ENCODE data around the gene CLCN6. TPM values are rescaled to one million over a fixed set of nuclear protein-coding genes. Genes with fewer than 3 reads are reported as not detected.
A peak's percentile ranks its signal among the peaks of the same experiment; 100 is the strongest.

Gene CLCN6
- total RNA-seq, 1 donor from 2014 or later = 8.1 TPM

DNA sequence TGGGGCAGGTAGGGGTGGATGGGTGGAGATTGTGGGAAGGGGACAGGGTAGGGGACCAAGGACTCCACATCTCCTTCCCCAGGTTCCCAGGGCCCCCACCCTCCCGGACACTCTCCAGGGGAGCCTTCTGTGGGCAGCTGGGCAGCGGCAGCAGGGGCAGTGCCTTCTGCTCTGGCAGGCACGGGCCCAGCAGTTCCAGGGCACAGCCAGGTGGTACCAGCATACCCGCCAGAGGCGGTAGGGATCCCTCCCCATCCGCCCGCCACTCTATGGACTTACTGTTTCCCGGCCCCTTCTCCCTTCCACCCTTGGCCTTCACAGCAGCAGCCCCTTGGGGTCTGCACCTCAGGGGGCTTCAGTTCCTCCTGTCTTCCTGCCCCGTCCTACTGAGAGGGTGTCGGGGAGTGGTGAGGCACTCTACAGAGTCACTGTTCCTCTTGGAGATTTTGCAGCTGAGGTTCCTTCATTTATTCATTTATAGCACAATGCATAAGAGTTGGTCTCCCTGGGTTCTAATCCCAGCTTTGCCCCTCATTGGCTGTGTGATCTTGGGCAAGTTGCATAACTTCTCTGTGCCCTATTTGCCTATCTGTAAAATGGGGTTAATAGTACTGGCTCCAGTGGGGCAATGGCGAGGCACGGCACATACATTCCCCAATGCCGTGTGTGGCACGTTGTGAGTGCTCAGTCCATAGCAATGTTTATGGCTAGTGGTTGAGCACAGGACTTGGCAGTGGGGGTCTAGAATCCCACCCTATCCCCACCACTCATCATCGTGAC is 27.0 kb upstream of the CLCN6 start:
- no peak for DNase-seq (ENCODE audit: low read depth, low spot score)

DNA sequence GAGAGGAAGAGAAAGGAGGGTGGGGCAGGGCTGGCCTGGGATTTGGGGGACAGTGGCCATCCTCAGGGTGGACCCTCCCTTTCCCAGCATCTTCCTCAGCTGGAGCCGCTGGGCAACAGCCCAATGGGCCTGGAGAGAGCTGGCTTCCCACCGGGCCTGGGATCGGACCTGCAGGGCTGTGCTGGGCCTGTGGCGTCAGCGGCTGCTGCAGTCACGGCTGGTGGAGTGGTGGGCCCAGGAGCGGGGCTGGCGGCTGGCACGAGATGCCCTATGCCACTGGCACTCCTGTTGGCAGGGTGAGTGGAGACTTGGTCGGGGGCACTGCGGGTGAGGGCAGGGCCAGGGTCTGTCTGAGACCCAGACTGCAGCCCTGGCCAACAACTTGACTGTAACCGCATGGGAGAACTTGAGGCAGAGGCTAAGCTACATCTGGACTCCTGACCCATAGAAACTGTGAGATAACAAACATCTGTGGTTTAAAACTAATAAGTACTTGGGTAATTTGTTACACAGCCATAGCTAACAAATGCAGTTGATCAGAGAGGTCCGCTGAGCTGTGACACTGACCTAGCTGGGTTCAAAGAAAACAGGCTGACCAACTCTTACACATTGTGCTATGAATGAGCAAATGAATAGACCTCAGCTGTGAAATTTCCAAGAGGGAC is 26.1 kb upstream of the CLCN6 start:
- DNase-seq (ENCODE audit: low read depth, low spot score) = no peak

DNA sequence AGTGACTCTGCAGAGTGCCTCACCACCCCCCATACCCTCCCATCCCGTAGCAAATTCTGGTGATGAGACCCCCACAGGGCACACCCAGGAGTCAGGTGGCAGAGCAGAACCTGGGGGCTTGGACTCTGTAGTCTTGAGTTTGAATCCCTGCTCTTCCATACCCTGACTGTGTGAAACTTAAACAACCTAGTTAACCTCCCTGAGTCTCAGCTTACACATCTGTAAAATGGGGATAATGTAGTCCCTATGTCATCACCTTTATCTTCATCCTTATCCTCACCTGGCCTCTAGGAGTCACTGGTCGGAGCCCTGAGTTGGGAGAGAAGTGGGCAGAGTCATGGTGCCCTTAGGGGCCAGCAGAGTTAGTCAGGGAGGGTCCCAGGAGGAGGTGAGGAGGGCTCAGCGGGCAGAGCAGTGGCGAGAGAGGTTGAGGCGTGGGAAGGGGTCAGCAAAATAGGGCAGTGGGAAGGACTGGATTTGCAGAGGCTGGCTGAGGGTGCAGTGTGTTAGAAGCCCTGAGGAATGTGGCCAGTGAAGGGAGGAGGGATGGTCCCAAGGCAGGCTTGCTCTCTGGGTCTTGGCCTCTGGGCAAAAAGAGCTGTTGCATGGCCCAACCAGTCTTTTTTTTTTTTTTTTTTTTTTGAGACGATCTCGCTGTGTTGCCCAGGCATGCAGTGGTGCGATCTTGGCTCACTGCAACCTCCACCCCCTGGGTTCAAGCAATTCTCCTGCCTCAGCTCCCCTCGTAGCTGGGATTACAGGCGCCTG is 25.4 kb upstream of the CLCN6 start:
- DNase-seq (ENCODE audit: low read depth, low spot score) = no peak

DNA sequence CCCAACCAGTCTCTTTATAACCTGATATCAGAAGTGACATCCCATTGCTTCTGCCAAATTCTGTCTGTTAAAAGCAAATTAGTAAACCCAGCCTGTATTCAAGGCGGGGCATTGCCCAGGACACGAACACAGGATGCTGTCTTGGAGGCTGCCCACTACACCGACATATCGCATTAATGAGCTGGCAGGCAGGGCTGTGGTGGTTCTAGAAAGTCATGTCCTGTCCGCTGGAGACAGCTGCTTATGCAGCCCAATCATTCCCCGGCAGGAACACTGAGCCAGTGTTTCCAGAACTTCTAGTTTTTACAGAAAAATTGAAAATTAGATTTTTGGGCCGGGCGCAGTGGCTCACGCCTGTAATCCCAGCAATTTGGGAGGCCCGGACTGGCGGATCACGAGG is 24.7 kb upstream of the CLCN6 start:
- no peak for DNase-seq (ENCODE audit: low read depth, low spot score)

DNA sequence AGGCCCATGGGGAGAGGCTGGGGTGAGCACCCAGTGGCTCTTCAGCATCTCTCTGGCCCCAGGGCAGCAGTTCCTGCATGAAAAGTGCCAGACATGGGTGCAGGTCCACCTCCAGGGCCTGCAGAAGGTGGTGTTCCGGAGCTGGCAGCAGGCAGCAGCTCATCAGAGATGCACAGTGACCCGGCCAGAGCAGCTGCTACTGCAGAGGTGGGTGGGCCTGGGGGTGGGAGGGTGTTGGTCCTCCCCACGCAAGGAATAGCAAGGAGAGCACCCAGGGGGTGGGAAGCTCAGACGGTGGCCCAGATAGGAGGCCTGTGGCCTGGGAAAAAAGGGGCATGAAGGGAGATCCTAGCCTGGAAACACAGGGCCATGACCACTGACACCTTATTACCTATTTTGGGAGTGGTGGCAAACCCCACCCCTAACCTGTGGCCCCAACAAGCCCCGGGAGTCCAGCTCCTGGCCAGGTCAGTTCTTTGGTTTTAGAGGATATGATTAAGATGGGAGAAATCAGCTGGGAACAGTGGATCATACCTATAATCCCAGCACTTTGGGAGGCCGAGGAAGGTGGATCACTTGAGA is 23.8 kb upstream of the CLCN6 start:
- no peak for DNase-seq (ENCODE audit: low read depth, low spot score)

DNA sequence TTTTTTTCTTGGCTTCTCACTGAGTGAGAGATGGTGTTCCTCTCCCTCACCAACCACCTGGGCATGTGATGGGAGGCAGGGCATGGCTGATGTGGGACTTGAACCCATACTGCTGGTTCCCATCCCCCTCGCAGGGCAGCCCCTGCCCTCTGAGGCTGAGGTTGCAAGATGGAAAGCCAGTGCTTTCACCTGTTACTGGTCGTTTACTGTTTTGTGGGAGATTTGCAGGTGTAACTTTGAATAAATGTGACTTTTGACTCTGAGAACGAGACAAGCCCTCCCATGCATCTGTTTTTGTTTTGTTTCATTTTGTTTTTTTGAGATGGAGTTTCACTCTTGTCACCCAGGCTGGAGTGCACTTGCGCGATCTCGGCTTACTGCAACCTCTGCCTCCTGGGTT is 22.4 kb upstream of the CLCN6 start:
- DNase-seq (ENCODE audit: low read depth, low spot score) = no peak

DNA sequence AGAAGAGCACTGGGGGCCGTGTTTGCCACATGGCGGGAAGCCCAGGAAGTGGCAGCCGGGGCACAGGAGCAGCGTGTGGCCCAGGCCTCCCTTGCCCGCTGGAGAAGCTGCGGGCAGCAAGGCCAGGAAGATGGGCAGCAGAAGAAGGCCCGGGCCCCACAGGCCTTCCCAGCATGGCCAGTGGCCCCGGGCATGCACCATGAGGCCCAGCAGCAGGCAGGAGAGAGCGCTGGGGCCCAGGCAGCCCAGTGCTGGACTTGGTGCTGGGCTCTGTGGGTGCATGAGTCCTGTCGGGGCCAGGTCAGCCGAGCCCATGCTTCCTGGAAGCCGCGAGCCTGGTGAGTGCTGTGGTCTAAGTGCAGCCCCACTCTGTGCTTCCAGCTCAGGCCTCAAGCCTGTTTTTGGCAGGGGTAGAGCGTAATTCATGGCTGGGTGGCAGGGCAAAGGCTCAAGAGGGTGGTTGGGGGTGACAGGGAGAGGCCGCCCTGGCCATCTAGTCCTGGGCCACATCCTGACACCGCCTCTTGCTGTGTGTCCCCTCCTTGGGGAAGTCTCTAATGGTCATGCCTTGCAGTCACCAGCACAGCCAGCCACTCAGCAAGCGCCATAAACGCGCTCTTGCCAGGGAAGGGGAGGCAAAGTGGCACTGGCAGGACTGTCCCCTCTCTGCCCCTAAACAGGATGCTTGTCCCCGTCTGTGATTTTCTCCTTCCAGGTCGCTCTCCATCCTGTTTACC is 21.6 kb upstream of the CLCN6 start:
- no peak for DNase-seq (ENCODE audit: low read depth, low spot score)

DNA sequence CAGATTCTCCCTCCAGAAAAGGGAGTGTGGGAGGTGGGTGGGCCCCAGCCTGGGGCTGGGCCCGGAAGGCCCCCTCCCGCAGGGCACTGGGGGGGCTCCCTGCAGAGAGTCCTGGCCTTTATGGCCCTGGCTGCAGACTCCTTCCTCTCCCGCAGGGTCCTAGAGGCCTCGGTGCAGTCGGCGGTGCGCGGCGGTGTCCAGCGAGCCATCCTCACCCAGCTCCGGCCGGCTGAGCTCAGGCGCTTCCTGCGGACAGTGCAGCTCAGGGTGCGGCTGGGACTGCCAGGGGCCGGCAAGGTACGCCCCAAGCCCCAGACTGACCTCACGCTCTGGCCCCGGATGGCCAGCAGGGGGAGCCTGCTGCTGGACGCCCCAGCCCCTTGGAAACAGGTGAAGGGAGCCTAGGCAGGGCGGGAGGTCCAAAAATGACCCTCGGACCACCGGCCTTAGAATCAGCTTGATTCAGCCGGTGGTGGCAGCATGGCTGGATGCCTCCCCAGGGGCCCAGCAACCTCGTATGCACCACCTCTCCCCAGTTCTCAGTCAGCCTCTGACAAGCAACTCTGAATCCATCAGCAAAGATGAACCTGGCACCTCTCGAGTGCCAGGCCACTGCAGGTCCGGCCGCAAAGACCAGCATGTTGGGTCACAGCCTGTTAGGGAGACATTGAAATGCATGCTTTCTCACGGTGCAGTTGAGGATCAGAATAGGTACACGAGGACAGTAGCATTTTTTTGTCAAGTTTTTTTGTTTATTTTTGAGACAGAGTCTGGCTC is 20.8 kb upstream of the CLCN6 start:
- DNase-seq (ENCODE audit: low read depth, low spot score) = no peak

DNA sequence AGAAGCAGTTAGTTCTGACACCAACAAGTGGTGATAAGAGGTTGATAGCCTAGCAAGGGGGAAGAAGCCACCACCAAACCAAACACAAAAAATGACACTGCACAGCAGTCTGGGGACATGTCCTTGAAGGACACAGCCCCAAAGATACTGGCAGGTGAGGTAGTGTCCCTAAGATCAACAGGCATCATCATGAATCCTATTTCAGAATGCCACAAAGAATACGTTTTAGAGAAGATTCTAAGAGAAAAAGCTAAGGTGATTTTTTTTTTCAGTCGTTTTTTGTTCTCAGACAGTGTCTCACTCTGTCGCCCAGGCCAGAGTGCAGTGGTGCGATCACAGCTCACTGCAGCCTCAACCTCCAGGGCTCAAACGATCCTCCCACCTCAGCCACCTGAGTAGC is 19.8 kb upstream of the CLCN6 start:
- DNase-seq (ENCODE audit: low read depth, low spot score) = no peak

DNA sequence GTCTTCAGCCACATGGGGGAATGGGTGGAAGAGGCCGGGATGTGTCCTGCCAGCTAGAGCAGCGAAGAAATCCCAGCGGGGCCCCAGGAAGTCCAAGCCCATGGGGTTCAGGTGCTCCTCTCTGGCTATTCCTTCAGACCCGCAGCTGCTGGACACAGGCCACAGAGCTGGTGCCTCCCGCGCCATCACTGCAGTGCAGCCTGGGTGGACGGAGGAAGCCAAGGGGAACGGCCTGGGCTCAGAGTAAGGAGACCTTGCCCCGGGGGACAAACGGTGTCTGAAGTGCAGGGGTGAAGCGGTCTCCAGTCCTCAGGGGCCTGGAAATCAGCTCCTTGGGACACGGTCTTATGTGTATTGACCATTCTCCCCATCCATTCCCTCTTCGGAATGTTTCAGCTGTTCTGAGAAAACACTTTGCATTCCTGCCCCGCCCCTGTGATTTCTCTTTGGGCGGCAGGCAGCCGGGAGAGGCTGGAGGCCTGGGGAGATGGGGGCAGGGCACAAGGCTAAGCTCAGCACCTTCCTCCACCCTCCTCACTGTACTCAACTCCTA is 18.7 kb upstream of the CLCN6 start:
- DNase-seq (ENCODE audit: low read depth, low spot score) = no peak

DNA sequence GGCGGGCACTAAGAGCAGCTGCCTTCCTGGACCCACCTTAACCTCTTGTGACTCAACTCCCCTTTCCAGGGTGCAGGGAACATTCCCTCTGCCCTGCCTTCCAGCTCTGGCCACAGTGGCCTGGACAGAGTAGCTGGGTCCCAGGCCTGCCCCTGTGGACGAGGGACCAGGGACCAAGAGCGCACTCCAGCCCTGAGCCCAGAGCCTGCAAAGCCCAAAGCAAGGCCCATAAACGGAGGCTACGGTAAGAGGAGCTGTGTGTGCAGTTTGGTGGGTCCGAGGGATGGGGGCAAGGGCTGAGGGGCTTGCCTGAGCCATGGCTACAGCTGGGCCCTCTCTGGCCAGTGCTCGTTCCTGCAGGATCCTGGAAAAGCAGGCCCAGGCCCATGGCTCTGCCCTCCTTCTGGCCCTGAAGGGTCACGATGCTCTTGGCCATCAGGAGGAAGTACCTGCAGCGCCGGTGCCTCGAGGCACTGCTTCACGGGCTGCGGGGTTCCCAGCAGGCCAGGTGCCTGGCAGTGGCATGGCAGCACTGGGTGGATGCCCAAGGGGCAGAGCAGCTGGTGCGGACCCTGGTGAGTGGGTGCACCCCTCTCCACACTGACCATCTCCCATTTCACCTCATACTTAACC is 18.1 kb upstream of the CLCN6 start:
- no peak for DNase-seq (ENCODE audit: low read depth, low spot score)

DNA sequence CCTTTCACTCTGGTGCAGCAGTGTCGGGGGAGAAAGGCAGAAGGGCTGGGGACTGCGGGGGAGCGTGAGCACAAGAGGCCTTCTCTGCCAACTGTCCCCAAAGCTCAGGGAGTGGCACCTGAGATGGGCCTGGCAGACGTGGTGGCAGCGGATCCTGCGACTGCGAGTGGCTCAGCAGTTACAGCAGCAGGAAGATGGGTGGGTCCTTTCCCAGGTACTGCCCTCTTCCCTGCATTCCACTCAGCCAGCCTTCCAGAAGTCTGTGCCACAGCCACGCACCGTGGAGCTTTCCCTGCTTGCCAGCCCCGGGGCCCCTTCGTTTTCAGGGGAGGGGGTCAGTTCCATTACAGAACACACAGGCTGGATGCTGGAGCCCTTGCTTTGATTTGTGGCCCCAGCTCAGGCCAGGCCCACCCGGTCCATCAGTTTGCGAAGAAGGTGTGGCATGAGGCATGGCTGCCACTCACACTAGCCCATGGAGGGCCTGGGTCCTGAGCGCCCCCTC is 17.4 kb upstream of the CLCN6 start:
- no peak for DNase-seq (ENCODE audit: low read depth, low spot score)

DNA sequence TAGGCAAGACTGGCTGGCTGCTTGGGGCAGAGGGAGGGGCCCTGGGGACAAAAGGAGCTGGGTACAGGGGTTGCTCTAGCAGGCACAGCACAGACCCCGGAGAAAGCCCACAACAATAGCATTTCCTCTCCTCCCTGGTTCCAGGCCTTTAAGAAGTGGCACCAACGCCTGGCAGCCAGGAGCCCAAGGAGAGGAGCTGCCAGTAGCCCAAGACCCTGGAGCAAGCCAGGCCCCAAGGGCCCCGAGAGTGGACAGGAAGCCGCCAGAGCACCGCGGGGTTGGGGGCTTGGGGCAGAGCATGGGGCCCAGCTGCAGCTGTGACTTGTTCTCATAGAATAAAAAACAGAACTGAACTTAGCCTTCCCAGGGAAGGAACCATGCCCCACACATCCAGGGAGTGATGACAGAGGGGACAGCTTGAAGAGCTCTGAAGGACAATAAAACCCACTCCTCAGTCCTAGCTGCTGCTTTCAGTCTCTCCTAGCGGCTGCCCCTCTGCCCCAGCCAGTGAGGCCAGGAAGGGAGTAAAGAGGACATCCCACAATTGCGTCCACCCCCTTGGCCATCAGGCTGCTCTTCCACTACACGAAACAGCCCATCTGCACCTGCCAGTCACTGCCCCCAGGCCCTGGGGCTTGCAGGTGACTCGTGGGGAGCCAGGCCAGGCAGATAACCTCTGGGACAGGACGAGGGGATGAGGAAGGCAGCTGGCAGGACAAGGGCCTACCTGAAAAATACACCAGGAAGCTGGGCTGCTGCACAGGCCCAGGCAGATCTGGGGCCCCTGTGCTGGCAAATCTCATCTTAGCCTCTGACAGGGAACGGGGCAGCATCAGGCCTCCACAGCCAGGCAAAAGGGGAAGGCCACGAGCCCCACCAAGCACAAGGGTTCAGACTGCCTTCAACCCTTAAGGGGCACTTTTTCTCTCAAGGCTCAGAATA is 16.6 kb upstream of the CLCN6 start:
- DNase-seq (ENCODE audit: low read depth, low spot score) = no peak

DNA sequence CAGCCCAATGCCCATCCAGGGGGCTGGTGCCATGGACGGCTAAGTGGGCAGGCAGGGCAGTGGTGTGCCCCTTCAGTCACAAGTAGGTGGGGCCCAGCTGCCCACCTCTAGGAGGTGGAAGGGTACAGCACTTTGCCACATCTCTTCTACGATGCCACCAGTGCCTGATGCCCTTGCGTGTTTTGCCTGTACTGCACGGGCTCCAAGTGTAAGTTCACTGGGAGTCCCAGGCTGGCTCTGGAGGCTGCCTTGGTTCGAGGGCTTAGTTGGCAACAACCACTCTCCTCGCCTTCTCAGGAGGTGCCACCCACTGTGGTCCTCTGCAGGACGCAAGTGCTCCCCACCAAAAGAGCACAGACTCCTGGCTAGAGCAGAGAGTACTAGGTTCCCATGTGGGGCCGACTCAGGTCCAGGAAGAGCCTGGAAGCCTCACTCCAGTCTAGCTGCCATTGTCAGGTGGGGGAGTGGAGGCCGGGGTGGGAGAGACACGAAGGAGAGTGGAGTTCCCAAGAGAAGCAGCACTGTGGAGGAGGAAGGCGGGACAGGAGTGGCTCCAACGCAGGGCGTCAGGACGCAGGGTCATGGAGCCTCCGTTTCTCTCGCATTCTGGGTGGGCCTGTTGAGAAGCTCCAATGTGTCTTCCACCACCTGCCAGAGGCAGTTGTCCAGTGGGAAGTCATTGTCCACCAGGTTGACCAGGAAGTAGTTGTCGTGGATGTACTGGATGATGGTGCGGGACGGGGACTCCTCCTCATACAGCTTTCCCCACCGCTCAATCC is 15.7 kb upstream of the CLCN6 start:
- no peak for DNase-seq (ENCODE audit: low read depth, low spot score)

DNA sequence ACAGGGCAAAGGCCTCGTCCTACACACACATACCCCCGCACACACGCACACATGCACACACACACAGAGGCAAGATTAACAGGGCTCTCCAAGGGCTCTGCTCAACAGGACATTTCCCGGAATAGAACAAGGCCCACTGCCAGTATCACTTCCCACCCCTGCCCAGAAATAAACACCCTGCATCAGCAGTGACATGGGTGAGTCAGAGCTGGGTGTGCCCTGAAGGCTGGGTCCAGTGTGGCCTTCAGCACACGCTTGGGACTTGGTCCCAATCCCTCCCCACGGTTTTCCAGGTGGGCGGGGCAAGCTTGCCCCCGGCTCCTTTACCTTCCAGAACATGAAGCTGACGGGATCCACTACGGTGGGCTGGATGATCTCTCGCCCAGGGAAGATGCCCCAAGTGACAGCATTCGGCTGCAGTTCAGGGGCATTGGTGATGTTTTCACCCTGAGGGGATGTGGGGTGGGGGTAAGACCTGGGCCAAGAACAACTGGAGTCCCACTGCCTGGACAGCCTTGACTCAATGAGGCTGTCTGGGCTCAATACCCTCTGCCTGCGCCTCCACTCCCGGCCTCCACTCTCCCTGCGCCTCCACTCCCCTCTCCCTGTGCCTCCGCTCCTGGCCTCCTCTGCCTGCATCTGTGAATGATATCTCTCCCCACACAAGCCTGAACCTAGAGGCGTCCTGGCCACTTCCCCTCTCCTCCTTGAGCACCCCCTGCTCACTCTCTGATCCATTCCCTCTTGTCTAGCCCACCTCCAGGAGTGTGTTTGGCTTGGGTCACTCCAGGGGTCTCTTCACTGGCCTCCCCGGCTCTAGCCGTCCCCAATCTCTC is 14.9 kb upstream of the CLCN6 start:
- DNase-seq (ENCODE audit: low read depth, low spot score) = peak; percentile 66

DNA sequence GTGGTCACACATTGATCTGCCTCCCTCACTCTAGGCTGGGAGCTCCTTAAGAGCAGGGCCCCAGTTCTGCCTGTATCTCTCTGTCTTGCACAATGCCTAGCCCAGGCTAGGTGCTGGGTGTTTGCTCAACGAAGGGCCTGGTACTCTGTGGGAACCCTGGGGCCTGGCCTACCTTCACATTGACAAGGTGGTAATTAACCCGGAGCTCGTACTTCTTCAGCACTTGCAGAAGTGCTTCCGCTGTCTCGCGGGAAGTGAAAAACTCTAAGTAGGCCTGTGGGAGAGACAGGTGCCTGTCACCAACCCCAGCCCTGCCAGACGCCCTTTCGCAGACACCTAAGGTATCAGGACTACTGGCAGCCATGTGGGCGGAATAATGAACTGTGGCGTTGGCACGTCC is 13.9 kb upstream of the CLCN6 start:
- DNase-seq (ENCODE audit: low read depth, low spot score) = no peak

DNA sequence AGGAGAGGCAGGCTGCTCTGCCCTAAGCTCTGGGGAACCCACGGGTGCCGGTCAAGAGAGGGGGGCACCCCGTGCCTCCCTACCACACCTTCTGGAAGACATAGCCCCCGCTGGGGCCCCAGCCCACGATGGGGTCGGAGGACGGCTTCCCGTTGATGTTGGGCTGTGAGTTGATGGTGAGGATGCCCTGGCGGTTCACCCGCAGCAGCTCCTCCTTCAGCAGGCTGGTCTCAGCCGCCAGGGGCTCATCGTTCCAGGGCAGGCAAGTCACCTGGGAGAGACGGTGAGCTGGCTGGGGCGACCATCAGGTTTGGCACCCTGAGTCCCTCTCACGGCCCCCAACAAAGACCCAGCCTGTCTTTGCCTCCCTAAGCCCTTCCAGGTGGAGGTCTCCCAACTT is 12.2 kb upstream of the CLCN6 start:
- DNase-seq (ENCODE audit: low read depth, low spot score) = no peak
